MM.1S (cell line): ENCODE results near the gene PTPN1.

Source experiments
- CTCF ChIP-seq: fragments of 300-600 bp; sonication (generic); IDR thresholded peaks from 2 replicates; pipeline ENCODE4 v1.5.1; 2016; ENCODE audit warnings: antibody characterized with exemption, low read length, mixed read lengths
- EZH2 ChIP-seq: fragments of 300-600 bp; sonication (generic); optimal IDR thresholded peaks from 2 replicates; pipeline ENCODE3; 2017; ENCODE audit warnings: low read depth, mild to moderate bottlenecking, antibody characterized with exemption, low read length, mixed read lengths
- EZH2phosphoT487 ChIP-seq: fragments of 300-600 bp; sonication (generic); IDR thresholded peaks from 2 replicates; pipeline ENCODE4 v1.6.1; 2018; ENCODE audit warnings: antibody characterized with exemption, low read length

DNA sequence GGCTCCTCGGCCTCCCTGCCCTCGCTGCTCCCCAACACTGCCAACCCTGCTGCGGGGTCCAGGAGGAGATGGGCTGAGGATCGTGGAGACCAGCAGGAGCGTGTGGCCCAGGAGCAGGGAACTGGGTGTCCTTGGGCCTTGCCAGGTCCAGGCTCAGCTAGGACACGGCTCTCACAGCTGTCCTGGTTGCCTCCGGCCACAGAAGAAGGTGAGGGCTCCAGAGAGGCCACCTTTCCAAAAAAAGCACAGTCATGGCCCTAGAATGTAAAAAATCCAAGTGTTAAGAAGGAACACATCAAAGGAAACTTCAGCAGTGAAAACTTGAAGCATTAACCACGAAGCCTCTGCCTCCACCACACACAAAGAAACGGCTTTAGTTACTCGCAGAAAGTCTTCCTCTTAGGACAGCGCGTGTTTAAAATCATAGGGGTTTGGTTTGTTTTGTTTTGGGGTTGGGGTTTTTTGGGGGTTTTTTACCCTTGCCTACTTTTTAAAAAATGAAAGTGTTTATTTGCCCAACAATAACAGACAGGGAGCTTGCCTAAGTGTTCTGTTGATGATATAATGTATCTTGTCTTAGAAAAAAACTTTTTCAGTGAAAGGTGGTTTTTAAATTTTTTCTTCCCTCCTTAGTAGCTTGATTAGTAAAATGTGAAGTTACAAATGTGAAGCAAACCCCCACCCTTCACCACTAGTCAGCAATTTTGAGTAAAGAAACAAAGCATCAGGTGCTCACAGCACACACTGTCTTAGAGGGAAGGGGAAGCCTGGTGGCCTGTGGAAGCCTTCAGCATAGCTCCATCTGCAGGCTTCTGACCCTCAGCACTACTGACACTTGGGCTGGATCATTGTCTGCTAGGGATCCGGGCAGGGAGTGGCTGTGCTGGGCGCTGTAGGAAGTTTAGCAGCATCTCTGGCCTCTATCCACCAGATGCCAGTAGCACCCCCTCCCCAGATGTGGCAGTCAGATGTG lies 60.0 kb downstream of the PTPN1 start:
- TF ChIP-seq EZH2 (no peak), CTCF (peak; percentile 13; the same call in 1 of the 2 replicates), EZH2phosphoT487 (no peak)
